ENCODE data around the gene SEBOX.

DNA sequence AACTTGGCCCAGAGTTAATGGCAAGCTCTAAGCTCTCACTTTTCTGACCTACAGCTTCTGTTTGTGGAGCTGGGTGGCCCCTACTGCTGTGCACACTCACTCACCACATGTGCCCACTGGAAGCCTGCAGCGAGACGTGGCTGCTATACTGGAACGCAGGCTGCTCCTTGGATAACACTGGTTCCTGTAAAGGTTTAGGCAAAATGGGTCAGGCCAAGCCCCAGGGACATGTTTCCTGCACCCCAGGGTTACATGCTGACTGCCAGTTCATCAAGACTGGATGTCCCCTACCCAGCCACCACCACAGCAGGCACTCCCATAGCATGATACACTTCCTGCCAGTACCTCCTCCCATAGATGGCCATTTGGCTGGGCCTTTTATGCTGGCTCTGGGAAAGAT, 16.0 kb downstream of the SEBOX start:
- TF ChIP-seq, protein P1, sequence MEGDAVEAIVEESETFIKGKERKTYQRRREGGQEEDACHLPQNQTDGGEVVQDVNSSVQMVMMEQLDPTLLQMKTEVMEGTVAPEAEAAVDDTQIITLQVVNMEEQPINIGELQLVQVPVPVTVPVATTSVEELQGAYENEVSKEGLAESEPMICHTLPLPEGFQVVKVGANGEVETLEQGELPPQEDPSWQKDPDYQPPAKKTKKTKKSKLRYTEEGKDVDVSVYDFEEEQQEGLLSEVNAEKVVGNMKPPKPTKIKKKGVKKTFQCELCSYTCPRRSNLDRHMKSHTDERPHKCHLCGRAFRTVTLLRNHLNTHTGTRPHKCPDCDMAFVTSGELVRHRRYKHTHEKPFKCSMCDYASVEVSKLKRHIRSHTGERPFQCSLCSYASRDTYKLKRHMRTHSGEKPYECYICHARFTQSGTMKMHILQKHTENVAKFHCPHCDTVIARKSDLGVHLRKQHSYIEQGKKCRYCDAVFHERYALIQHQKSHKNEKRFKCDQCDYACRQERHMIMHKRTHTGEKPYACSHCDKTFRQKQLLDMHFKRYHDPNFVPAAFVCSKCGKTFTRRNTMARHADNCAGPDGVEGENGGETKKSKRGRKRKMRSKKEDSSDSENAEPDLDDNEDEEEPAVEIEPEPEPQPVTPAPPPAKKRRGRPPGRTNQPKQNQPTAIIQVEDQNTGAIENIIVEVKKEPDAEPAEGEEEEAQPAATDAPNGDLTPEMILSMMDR (IDR thresholded peaks at IDR 0.05): no peak
- no peak for TF ChIP-seq POLR2A (IDR thresholded peaks at IDR 0.05)
